Measurements from ENCODE around the gene SLC25A1. TPM values are rescaled to one million over a fixed set of nuclear protein-coding genes. Genes with fewer than 3 reads are reported as not detected.

The SLC25A1 gene
- 69.9 TPM for total RNA-seq

- DNase-seq (ENCODE audit: low spot score) = peak; percentile 92
Measured at GRCh38 chr22:19178657-19179496, at the start of gene SLC25A1. SLC25A1 (minus strand) TSS chr22:19178736; CDS start chr22:19178673, 63 bp downstream.

GRCh38 chr22:19228179-19228578, 49.6 kb upstream of the SLC25A1 start:
- no peak for DNase-seq (ENCODE audit: low spot score)

GRCh38 chr22:19226428-19226827, 47.9 kb upstream of the SLC25A1 start:
- DNase-seq (ENCODE audit: low spot score) = no peak

GRCh38 chr22:19225560-19225959, 47.0 kb upstream of the SLC25A1 start:
- no peak for DNase-seq (ENCODE audit: low spot score)

GRCh38 chr22:19224985-19225384, 46.4 kb upstream of the SLC25A1 start:
- no peak for DNase-seq (ENCODE audit: low spot score)

GRCh38 chr22:19224557-19224956, 46.0 kb upstream of the SLC25A1 start:
- no peak for DNase-seq (ENCODE audit: low spot score)

- DNase-seq (ENCODE audit: low spot score) = no peak
Measured at GRCh38 chr22:19223617-19224016, 45.1 kb upstream of the SLC25A1 start.

- no peak for DNase-seq (ENCODE audit: low spot score)
Measured at GRCh38 chr22:19223110-19223509, 44.6 kb upstream of the SLC25A1 start.

GRCh38 chr22:19222242-19223005, 43.9 kb upstream of the SLC25A1 start:
- no peak for DNase-seq (ENCODE audit: low spot score)

GRCh38 chr22:19220867-19221266, 42.3 kb upstream of the SLC25A1 start:
- no peak for DNase-seq (ENCODE audit: low spot score)

GRCh38 chr22:19218541-19219233, 40.2 kb upstream of the SLC25A1 start:
- no peak for DNase-seq (ENCODE audit: low spot score)

- no peak for DNase-seq (ENCODE audit: low spot score)
Measured at GRCh38 chr22:19216579-19216978, 38.0 kb upstream of the SLC25A1 start.

- DNase-seq (ENCODE audit: low spot score) = no peak
Measured at GRCh38 chr22:19215360-19215759, 36.8 kb upstream of the SLC25A1 start.

GRCh38 chr22:19214078-19214473, 35.5 kb upstream of the SLC25A1 start:
- no peak for DNase-seq (ENCODE audit: low spot score)

GRCh38 chr22:19213442-19214077, 35.0 kb upstream of the SLC25A1 start:
- no peak for DNase-seq (ENCODE audit: low spot score)

- DNase-seq (ENCODE audit: low spot score) = no peak
Measured at GRCh38 chr22:19213001-19213400, 34.5 kb upstream of the SLC25A1 start.

- DNase-seq (ENCODE audit: low spot score) = no peak
Measured at GRCh38 chr22:19212302-19212870, 33.9 kb upstream of the SLC25A1 start.

- no peak for DNase-seq (ENCODE audit: low spot score)
Measured at GRCh38 chr22:19210188-19210587, 31.7 kb upstream of the SLC25A1 start.

GRCh38 chr22:19208287-19208847, 29.8 kb upstream of the SLC25A1 start:
- no peak for DNase-seq (ENCODE audit: low spot score)

GRCh38 chr22:19207884-19208283, 29.3 kb upstream of the SLC25A1 start:
- DNase-seq (ENCODE audit: low spot score) = no peak

GRCh38 chr22:19207401-19207808, 28.9 kb upstream of the SLC25A1 start:
- no peak for DNase-seq (ENCODE audit: low spot score)

All from ureter (tissue), 1 donor.